PC-3 (cell line): ENCODE measurements around the gene BCAR1. TPM values are rescaled to one million over a fixed set of nuclear protein-coding genes. Genes with fewer than 3 reads are reported as not detected.

Experiments used
- ATAC-seq: fragments of 200-7000 bp; cut with Tn5 transposase; 2 replicates; pipeline ENCODE4 v1.9.1; 2020; ENCODE audit warnings: mild to moderate bottlenecking, moderate library complexity
- BruUV-seq: library from RNA; stranded (reverse); fragments of 400-500 nt; replicated peaks from 2 replicates; lab custom pipeline; 2021; lab: Mats Ljungman, UMichigan
- CTCF ChIA-PET: fragments of 300-600 bp; sonication (Branson Sonifier 250); formaldehyde crosslinking; loops from one replicate; lab custom pipeline; 2022; ENCODE audit warnings: antibody characterized with exemption; lab: Charles Lee
- POLR2A ChIA-PET: fragments of 300-600 bp; sonication (Branson Sonifier 250); formaldehyde crosslinking; loops from one replicate; lab custom pipeline; 2022; ENCODE audit warnings: antibody characterized with exemption; ENCODE audit not compliant: unreplicated experiment; lab: Charles Lee
- DNase-seq: peaks from one replicate; pipeline ENCODE4 v3.0.0-alpha.2; 2015
- H2AFZ ChIP-seq: fragments of 300-600 bp; sonication (generic); 2 replicates; pipeline ENCODE4 v1.6.0; 2016; ENCODE audit warnings: antibody characterized with exemption, low read length
- H3F3A ChIP-seq: fragments of 300-600 bp; sonication (generic); one replicate; pipeline ENCODE4 v1.6.0; 2017; ENCODE audit warnings: antibody characterized with exemption, low read length, control low read depth, mild to moderate bottlenecking; ENCODE audit not compliant: unreplicated experiment
- H3K27ac ChIP-seq: fragments of 300-600 bp; sonication (generic); 2 replicates; pipeline ENCODE4 v1.5.1; 2016; ENCODE audit warnings: mild to moderate bottlenecking, low read length
- H3K27me3 ChIP-seq: fragments of 300-600 bp; sonication (generic); 2 replicates; pipeline ENCODE4 v1.6.1; 2016; ENCODE audit warnings: low read length, mixed read lengths
- H3K36me3 ChIP-seq: fragments of 300-600 bp; sonication (generic); 2 replicates; pipeline ENCODE4 v1.6.1; 2016; ENCODE audit warnings: low read depth, mixed run types, low read length, mixed read lengths
- H3K4me1 ChIP-seq: fragments of 300-600 bp; sonication (generic); 2 replicates; pipeline ENCODE4 v1.5.1; 2016; ENCODE audit warnings: low read length; ENCODE audit not compliant: insufficient read depth
- H3K4me2 ChIP-seq: fragments of 300-600 bp; sonication (generic); 2 replicates; pipeline ENCODE4 v1.6.0; 2016; ENCODE audit warnings: low read length
- H3K4me3 ChIP-seq: fragments of 300-600 bp; sonication (generic); 2 replicates; pipeline ENCODE4 v1.5.1; 2016; ENCODE audit warnings: mild to moderate bottlenecking, low read length, mixed read lengths
- H3K79me2 ChIP-seq: fragments of 300-600 bp; sonication (generic); 2 replicates; pipeline ENCODE4 v1.6.1; 2017; ENCODE audit warnings: low read length, mixed read lengths
- H3K9ac ChIP-seq: fragments of 300-600 bp; sonication (generic); 2 replicates; pipeline ENCODE4 v1.6.0; 2016; ENCODE audit warnings: mild to moderate bottlenecking, low read length
- H3K9me2 ChIP-seq: fragments of 300-600 bp; sonication (generic); replicated peaks from 2 replicates; pipeline ENCODE4 v1.6.1; 2016; ENCODE audit warnings: mixed run types, low read length, mixed read lengths
- H3K9me3 ChIP-seq: fragments of 300-600 bp; sonication (generic); 2 replicates; pipeline ENCODE4 v1.6.1; 2016; ENCODE audit warnings: low read length, mixed read lengths
- H4K20me1 ChIP-seq: fragments of 300-600 bp; sonication (generic); 2 replicates; pipeline ENCODE4 v1.6.1; 2016; ENCODE audit warnings: low read length, mixed read lengths
- EZH2 ChIP-seq: fragments of 300-600 bp; sonication (generic); IDR thresholded peaks from one replicate; pipeline ENCODE4 v1.6.1; 2017; ENCODE audit warnings: antibody characterized with exemption, mild to moderate bottlenecking, low read length; ENCODE audit not compliant: unreplicated experiment
- EZH2phosphoT487 ChIP-seq: fragments of 300-600 bp; sonication (generic); IDR thresholded peaks from 2 replicates; pipeline ENCODE4 v1.6.1; 2018; ENCODE audit warnings: mild to moderate bottlenecking, antibody characterized with exemption, low read length, borderline replicate concordance
- intact Hi-C: fragments of 100-400 bp; cut with micrococcal nuclease; formaldehyde crosslinking; loops from 2 replicates; pipeline ENCODE4 v1.9.0; 2023
- total RNA-seq: library from RNA; depleted of rRNA; stranded (reverse); fragments of >200 nt; gene quantifications from 2 replicates; pipeline ENCODE4 v1.2.3, GENCODE V29; 2014
- TF ChIP-seq, protein P1 (sequence below): fragments of 300-600 bp; sonication (generic); conservative IDR thresholded peaks from 2 replicates; pipeline ENCODE4 v1.5.1; 2017; ENCODE audit warnings: antibody characterized with exemption, low read depth, mild to moderate bottlenecking, low read length

BCAR1 gene
- total RNA-seq, 1 experiment from 2014 or later = 49.3 TPM

DNA sequence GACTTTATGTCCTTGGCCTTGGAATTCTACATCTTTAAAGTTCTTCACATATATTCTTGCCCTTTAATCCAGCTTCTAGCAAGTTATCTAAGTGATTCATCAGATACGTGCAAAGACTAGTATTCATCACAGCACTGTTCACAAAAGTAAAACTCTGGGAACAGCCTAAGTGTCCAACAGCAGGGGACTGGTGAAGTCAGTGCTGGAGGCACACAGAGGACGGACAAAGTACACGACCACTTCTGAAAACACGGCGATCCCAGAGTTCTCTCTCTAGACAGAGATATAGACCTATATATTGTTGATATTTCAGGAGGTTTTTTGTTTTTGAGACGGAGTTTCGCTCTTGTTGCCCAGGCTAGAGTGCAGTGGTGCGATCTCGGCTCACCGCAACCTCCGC, 19.9 kb downstream of the BCAR1 start:
- no peaks in the 10 kb centered on the region for H3F3A ChIP-seq
- no peaks in the 10 kb centered on the region for H3K79me2 ChIP-seq
- ChIA-PET POLR2A (no interaction called here), CTCF (no interaction called here)
- ATAC-seq (no peak), DNase-seq (no peak)
- intact Hi-C loops = loop anchor here (5.0 kb wide), 1 partner anchor 34 kb away; no protein-coding TSS in a partner anchor
- H3K4me3 ChIP-seq = no peak overlapping the region
- no peaks in the 10 kb centered on the region for H3K27me3 ChIP-seq
- H3K9me2 ChIP-seq = no peaks in the 10 kb centered on the region
- H3K4me2 ChIP-seq = no peak overlapping the region
- no TSS peak for BruUV-seq
- H3K27ac ChIP-seq = no peak overlapping the region
- TF ChIP-seq EZH2 (no peak), EZH2phosphoT487 (no peak)
- TF ChIP-seq, protein P1, sequence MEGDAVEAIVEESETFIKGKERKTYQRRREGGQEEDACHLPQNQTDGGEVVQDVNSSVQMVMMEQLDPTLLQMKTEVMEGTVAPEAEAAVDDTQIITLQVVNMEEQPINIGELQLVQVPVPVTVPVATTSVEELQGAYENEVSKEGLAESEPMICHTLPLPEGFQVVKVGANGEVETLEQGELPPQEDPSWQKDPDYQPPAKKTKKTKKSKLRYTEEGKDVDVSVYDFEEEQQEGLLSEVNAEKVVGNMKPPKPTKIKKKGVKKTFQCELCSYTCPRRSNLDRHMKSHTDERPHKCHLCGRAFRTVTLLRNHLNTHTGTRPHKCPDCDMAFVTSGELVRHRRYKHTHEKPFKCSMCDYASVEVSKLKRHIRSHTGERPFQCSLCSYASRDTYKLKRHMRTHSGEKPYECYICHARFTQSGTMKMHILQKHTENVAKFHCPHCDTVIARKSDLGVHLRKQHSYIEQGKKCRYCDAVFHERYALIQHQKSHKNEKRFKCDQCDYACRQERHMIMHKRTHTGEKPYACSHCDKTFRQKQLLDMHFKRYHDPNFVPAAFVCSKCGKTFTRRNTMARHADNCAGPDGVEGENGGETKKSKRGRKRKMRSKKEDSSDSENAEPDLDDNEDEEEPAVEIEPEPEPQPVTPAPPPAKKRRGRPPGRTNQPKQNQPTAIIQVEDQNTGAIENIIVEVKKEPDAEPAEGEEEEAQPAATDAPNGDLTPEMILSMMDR = no peak
- no peak overlapping the region for H2AFZ ChIP-seq
- H3K36me3 ChIP-seq = peaks cover 20% of the 10 kb centered on the region
- H3K9me3 ChIP-seq = no peaks in the 10 kb centered on the region
- H3K9ac ChIP-seq = no peak overlapping the region
- H3K4me1 ChIP-seq = peaks cover 9% of the 10 kb centered on the region; the same call in 1 of the 2 replicates
- no peaks in the 10 kb centered on the region for H4K20me1 ChIP-seq

GRCh38 chr16:75230471-75231110, 20.8 kb downstream of the BCAR1 start:
- no peak for ATAC-seq
- Histone ChIP-seq H3K9ac (no peak overlapping the region), H4K20me1 (no peaks in the 10 kb centered on the region), H3F3A (no peaks in the 10 kb centered on the region), H3K4me1 (peaks cover 9% of the 10 kb centered on the region; the same call in 1 of the 2 replicates), H3K36me3 (peaks cover 20% of the 10 kb centered on the region), H3K27ac (no peak overlapping the region), H3K9me2 (no peaks in the 10 kb centered on the region), H3K4me2 (no peak overlapping the region), H3K9me3 (no peaks in the 10 kb centered on the region), H2AFZ (no peak overlapping the region), H3K4me3 (no peak overlapping the region), H3K27me3 (no peaks in the 10 kb centered on the region), H3K79me2 (no peaks in the 10 kb centered on the region)
- ChIA-PET POLR2A (no interaction called here), CTCF (no interaction called here)
- DNase-seq = no peak
- BruUV-seq = no TSS peak
- TF ChIP-seq EZH2phosphoT487 = no peak
- intact Hi-C loops = loop anchor here (5.0 kb wide), 1 partner anchor 33 kb away; no protein-coding TSS in a partner anchor

GRCh38 chr16:75229172-75230031, 22.0 kb downstream of the BCAR1 start:
- no TSS peak for BruUV-seq
- Histone ChIP-seq H3K4me2 (no peak overlapping the region), H4K20me1 (no peaks in the 10 kb centered on the region), H3K9me3 (no peaks in the 10 kb centered on the region), H3K36me3 (peaks cover 20% of the 10 kb centered on the region), H2AFZ (no peak overlapping the region), H3K9ac (no peak overlapping the region), H3K4me1 (peaks cover 5% of the 10 kb centered on the region; the same call in 1 of the 2 replicates), H3K4me3 (no peak overlapping the region), H3K27me3 (no peaks in the 10 kb centered on the region), H3K79me2 (no peaks in the 10 kb centered on the region), H3F3A (no peaks in the 10 kb centered on the region), H3K27ac (no peak overlapping the region), H3K9me2 (no peaks in the 10 kb centered on the region)
- TF ChIP-seq, protein P1 = no peak
- TF ChIP-seq EZH2 (no peak), EZH2phosphoT487 (no peak)
- no peak for ATAC-seq
- ChIA-PET CTCF (no interaction called here), POLR2A (no interaction called here)
- no peak for DNase-seq
- intact Hi-C loops = loop anchor here (5.0 kb wide), 1 partner anchor 32 kb away; no protein-coding TSS in a partner anchor
